Activated CD8-positive, alpha-beta memory T cell treated with anti-CD3 and anti-CD28 coated beads for 24 hours (primary cell): Measurements from ENCODE around the gene KCNQ1OT1.
A peak's percentile ranks its signal among the peaks of the same experiment; 100 is the strongest.

Experiments used
- DNase-seq: peaks from one replicate; pipeline ENCODE4 v3.0.0-alpha.2; 2020

The KCNQ1OT1 gene

DNA sequence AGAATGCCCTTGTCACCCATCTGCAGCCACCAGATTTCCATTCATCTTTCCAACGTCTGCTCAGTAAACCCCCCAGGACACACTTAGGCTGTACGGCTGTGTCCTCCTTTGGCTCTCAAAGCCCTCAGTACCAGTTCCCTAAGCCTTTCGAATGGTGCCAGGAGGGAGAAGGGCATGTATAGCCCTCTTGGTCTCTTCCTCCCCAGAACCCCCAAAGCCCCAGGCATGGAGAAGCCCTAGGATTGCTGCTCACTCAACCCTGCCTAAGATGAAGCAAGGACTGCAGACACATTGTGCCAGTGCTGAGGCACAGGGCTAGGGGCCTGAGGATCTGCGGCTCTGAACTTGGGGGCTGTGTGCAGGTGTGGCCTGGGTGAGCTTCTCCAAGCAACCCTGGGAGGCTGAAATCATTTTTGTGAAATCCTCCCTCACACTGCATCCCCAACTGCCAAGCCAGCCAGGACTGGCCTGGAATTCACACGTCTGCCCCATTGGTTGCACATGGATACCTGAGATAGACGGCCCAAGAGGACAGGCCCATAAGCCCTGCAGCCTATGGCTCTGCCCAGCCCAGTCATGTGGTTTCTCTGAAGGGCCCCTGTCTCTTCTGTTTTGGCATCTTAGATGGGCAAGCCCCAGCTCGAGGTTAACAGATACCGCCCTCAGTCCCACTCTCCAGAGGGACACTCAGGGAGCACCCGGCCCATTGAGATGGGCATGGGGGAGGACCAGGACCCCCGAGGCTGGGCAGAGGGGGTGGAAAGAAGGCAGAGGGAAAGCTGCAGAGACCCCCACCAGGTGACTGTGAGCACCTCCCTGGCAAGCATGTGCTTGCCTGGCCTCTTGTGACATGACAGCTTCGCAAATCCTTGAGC is 34.0 kb downstream of the KCNQ1OT1 start:
- no peak for DNase-seq

DNA sequence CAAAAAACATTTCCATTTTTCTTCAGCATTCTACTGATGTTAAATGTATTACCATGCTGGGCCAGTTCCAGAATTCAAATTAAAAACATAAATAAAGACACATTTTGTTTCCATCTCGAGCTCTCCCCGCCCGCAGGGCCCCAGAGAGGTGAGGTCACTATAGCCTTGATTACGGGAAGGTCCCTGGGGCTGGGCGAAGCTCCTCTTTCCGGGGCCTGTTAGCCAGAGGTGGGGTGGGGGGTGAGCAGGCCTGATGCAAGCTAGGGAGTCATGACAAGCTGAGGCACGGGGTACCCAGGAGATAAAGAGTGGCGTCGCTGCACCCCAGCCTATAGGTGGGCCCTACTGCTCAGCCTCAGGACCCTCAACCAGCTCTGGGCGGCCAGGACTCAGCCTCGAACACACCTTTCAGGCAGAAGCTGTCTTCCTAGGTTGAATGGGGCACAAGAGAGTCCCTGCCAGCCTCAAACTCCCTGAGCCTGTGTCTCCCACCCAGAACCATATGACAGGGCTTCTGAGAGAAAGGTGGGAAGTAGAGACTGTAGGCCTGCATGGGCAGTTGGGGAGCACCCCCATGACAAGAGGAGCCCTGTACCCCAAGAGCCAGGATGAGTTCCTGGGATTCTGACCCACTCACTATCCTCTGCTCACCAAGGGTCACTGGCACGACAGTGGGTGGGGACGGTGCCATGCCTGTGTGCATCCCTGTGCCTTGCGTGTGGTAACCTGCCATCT is 34.8 kb downstream of the KCNQ1OT1 start:
- no peak for DNase-seq

DNA sequence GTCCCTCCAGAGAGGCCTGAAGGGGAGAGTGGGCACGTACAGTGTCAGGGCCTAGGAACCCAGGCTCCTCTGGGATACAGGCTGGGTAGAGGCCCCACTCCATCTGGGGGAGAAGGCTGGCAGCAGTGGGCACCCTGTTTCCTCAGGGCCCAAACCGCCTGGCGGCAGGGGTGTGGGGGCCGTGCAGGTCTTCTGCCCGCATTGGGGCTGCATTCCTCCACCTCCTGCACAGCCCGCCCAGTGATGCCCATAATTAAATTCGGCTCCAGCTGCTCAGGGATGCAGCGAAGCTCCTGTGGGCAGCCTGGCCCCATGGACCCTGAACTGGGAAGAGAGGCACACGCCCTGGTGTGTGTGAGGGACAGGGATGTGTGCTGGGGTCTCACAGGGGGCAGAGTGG is 35.4 kb downstream of the KCNQ1OT1 start:
- no peak for DNase-seq

GRCh38 chr11:2663915-2664314 is 35.9 kb downstream of the KCNQ1OT1 start:
- no peak for DNase-seq

- no peak for DNase-seq
Measured at GRCh38 chr11:2663506-2663905, 36.3 kb downstream of the KCNQ1OT1 start.

GRCh38 chr11:2662430-2663299 is 37.1 kb downstream of the KCNQ1OT1 start:
- no peak for DNase-seq

- peak; percentile 49 for DNase-seq
Measured at GRCh38 chr11:2662024-2662312, 37.8 kb downstream of the KCNQ1OT1 start.

- no peak for DNase-seq
Measured at GRCh38 chr11:2661173-2662023, 38.4 kb downstream of the KCNQ1OT1 start.

DNA sequence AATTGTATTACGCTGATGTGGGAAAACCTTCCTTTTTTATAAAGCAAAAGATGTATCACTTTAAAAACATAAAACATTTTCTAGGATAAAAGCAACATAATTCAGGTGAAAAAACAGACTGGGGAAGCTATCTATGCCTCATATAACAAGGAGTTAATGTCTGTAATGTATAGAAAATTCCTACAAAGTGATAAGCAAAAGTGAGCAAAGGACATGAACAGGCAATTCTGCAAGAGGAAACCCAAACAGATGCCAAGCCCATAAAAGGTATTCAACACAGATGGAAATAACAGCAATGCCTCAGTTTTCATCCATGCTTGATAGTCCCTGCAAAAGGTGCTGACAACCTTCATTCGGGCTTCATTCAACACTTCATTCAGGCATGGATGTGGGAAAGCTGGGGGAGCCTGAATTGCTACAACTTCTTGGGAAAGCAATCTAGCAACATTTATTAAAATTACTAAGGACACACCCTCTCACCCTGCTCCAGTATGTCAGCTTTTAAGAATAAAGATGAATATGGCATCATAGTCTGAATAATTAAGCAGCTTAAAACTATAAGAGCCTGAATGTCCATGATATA is 39.3 kb downstream of the KCNQ1OT1 start:
- DNase-seq: no peak

DNA sequence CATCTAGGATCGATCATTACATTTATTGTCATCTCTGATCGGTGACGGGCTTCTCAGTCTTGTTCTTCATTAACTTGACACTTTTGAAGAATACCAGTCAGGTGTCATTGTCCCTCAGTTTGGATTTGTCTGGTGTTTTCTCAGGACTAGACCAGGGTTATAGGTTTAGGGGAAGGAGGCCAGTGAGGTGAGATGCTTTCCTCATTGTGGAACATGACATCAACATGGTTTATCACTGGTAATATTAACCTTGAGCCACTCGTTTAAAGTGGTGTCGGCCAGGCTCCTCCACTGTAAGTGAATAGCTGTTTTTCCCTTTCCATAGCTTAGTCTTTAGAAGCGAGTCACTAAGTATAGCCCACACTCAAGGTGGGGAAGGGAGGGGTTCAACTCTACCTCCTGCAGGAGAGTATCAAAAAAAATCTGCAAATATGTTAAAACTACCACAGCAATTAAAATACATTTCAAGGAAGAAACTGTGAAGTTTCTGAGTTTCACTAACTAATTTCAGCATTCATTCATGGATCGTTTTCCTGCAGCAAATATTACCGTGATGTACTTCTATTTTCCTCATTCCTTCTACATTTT is 42.0 kb downstream of the KCNQ1OT1 start:
- no peak for DNase-seq

- DNase-seq: no peak
Measured at GRCh38 chr11:2656859-2657258, 42.9 kb downstream of the KCNQ1OT1 start.

DNA sequence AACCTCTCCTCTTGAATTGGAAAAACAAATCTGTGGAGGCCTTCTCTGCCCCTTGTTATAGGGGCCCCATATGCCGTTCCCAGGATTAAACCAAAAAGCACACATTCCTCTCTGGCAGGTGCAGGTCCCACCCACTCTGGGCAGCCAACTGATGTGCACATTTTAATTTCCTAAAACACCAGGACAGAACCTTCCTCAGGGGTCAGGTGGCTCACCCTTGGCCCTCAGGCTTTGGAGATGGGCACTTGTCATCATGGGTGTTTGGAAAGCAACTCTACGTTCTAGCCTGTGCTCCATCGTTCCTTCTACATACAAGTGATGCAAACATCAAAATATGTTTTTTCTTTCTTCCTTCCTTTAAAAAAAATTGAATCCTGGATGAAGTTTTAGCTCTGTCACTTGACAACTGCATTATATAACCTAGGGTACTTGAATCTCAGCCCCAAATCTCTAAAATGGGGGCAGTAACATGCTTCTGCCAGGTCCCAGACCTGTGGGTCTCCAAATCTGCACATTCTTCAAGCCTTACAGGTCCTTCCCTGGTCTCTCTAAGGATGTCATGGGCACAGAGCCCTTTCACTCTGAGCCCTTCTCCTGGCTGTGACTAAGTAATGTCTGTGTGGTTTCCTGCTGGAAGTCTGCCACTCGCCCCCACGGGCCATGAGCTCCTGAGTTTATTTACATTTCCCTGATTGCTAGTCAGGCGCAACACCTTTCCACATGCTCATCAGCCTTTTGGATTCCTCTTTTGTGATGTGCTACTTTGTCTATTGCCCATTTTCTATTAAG is 43.8 kb downstream of the KCNQ1OT1 start:
- DNase-seq: peak; percentile 44

GRCh38 chr11:2655016-2655719 is 44.6 kb downstream of the KCNQ1OT1 start:
- DNase-seq: peak; percentile 42

DNA sequence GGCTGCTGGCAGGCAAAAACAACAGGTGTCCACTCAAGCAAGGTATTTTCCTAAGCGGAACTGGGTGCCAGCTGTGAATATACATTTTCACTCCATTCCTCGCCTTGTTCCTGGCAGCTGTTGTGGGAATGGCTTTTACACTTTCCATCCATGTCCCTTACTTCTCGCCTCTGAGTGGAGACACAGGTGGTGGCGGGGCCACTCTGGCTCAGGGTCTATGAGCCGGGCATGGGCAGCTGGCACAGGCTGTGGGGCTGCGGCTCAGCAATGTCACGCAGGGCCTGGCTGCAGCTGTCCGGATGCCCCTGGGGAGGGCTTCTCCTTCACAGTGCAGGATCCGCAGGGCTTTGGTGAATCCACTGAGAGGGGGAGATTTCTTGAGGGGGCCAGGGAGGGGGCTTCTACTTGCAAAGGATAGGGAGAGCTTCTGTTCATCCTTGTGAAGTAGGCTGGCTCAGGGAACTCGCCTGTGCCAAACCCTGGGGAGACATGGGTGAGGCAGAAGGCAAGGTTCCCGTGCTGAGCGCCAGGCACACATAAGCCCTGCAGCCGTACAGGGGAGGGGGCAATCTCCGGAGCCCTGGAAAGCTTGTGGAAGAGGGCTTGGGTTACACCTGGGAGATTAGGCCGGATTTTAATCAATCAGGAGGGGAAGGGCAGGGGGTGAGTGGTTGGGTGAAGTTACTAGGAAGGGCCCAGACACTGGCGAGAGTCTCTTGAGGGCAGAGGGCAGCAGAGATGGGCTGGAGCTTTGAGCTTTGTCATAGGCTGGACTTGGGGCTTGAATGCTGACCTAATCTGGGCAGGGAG is 45.7 kb downstream of the KCNQ1OT1 start:
- DNase-seq: peak; percentile 45

DNA sequence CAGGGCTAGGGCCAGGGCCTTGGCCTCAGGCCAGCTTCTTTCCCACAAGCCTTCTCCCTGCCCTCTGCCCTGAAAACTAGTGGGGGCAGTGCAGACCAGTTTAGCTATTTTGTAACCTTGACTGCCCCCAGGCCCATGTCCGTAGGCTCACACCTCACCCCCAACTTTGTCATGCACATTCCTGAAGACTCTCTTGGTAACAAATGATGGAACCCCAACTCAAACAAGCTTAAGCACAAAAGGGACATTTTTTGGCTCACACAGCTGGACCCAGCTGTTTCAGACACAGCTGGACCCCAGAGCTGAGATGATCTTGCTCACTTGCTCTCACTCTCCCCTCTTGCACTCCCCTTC is 46.6 kb downstream of the KCNQ1OT1 start:
- DNase-seq: no peak

DNA sequence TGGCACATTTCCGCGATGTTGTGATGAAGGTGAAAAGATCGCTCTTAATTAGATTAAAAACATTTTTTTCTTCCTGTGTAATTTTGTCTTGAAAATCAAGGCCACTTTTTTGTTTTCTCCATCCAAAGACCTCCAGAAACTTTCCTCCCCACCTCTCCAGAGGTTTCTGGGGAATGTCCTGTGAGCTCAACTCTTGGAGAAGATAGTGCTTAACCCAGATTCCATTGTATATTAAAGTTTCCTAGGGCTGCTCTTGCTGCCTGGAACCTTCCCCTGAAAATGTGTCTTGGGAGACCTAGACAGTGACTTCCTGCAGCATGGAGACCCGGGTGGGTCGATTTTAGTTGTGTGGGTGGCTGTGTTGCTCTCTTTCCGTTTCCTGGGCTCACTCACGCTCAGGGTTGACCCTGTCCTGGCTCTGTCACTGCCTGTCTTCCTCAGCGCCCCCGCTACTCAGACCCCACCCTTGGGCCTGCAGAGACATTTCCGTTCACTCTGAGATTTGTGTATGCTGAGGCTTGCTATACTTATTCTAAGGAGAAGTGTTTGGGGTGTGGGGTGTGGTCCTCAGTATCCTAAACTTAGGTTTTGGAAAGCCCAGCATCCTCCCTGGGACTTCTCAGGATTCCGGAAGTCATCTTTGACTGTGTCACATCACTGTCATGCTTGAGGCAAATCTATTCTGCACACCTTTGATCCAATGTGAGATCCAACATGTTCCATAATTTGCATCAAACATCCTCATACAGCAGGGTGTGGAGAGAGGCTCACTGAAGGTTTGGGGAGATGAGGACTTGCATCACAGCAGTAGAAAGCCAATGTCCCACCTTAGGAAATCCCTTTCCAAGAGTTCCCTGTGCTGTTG is 47.2 kb downstream of the KCNQ1OT1 start:
- DNase-seq: no peak

DNA sequence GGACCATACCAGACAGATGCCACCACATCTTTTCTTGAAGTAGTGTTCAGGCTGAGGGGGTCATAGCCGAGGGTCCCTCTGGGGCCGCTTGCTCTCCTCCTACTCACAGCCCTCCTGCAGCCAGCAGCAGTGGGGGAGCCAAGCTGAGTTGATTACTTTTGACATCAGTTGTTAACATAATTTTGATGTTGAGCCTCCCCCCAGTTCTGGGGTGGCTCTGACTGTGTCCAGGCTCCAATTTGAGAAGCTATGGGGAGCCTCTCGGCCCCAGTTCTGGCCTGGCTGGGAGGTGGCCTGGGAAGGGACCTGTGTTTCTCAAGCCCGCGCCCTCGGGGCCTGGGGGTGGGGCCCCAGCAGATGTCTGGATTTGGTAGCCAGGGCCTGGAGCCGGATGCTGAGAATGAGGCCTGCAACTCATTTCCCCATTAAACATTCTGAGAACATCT is 47.9 kb downstream of the KCNQ1OT1 start:
- no peak for DNase-seq

DNA sequence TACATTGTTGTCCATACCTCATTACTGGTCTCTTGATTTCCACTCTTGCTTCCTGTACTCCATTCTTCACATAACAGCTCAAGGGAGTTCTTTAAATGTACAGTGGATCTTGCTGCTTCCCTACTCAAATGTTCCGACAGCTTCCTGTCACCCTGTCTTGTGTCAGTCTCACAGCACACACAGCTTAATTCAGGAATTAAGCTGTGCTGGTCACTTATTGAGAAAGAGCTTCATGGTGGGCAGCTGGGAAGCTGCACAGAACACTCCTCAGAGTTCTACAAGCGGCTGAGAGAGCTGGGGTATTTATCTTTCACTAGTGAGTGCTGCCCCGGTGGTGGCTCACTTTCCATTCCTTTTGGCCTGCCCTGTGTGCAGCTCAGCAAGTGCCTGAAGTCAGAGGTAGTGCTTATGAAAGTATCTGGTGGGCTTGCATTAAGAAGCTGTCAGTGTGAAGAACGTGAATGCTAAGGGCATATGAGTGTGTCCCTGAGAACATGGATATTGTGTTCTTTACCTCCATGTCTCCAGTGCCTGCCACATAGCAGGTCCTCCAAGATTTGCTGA is 48.7 kb downstream of the KCNQ1OT1 start:
- no peak for DNase-seq
